Measurements from ENCODE around the gene OCA2. TPM values are rescaled to one million over a fixed set of nuclear protein-coding genes. Genes with fewer than 3 reads are reported as not detected.

Gene OCA2
- total RNA-seq, 4 donors from 2014 or later, result 7.0 to 53.1 (median 20.4) TPM

DNA sequence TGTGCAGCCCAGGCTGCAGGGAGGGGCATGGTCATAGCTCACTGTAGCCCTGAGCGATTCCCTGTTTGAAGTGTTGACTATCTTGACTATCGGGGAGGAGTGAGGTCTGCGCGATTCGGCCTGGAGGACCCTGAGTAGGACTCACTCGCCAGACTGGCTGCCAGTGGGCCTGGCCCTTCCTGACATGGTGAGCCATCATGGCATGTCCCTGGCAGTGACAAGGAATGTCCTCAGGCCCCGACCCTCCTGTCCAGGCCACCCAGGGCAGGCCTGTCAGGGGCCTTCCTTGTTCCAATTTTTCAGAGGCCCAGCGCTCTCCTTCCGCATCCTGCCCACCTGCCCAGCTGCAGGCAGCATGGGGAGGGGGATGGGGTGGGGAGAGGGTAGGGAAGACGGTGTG lies 5.2 kb upstream of the OCA2 start:
- Histone ChIP-seq H3K27ac (no peak overlapping the region), H3K27me3 (peaks cover 34% of the 10 kb centered on the region), H3K4me1 (peaks cover 24% of the 10 kb centered on the region), H3K36me3 (no peaks in the 10 kb centered on the region), H3K9me3 (no peaks in the 10 kb centered on the region), H3K4me3 (no peak overlapping the region)
- 95% methylated on average over 10 of the region's 10 CpGs for WGBS
- TF ChIP-seq EP300 (IDR thresholded peaks at IDR 0.05) (no peak), POLR2AphosphoS5 (IDR thresholded peaks at IDR 0.05) (no peak), POLR2A (IDR thresholded peaks at IDR 0.05) (no peak)
- TF ChIP-seq, protein P1, sequence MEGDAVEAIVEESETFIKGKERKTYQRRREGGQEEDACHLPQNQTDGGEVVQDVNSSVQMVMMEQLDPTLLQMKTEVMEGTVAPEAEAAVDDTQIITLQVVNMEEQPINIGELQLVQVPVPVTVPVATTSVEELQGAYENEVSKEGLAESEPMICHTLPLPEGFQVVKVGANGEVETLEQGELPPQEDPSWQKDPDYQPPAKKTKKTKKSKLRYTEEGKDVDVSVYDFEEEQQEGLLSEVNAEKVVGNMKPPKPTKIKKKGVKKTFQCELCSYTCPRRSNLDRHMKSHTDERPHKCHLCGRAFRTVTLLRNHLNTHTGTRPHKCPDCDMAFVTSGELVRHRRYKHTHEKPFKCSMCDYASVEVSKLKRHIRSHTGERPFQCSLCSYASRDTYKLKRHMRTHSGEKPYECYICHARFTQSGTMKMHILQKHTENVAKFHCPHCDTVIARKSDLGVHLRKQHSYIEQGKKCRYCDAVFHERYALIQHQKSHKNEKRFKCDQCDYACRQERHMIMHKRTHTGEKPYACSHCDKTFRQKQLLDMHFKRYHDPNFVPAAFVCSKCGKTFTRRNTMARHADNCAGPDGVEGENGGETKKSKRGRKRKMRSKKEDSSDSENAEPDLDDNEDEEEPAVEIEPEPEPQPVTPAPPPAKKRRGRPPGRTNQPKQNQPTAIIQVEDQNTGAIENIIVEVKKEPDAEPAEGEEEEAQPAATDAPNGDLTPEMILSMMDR (IDR thresholded peaks at IDR 0.05), result no peak
- DNase-seq (ENCODE audit: low spot score in 2 of 2), result peak in 1 of 2 donors; percentile 55

DNA sequence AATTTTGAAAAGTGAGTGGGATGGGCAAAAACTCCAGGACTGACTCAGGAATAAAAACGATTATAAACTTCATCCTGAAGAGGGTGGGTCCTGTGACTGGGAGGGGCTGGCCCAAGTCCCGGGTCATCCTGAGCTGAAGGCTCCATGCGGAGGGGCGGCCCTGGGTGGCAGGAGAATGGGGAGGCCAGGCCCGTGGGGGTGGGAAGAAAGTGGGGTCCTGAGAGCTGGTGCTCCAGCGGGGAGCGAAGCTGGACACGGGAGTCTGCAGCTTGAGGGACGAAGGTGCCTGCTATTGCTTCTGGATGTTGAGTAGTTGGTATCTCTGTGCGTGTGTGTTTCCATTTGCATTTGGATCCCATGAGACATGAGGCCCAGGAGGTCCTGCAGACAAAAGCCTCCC lies 4.7 kb upstream of the OCA2 start:
- H3K36me3 ChIP-seq, result no peaks in the 10 kb centered on the region
- DNase-seq (ENCODE audit: low spot score in 2 of 2), result peak in 1 of 2 donors; percentile 50
- no peak overlapping the region for H3K27ac ChIP-seq
- H3K4me3 ChIP-seq, result no peak overlapping the region
- H3K9me3 ChIP-seq, result no peaks in the 10 kb centered on the region
- peaks cover 29% of the 10 kb centered on the region for H3K4me1 ChIP-seq
- WGBS, result 84% methylated on average over 10 of the region's 10 CpGs
- TF ChIP-seq, protein P1 (IDR thresholded peaks at IDR 0.05), result no peak
- TF ChIP-seq POLR2AphosphoS5 (IDR thresholded peaks at IDR 0.05), result no peak
- TF ChIP-seq EP300 (IDR thresholded peaks at IDR 0.05), result no peak
- TF ChIP-seq POLR2A (IDR thresholded peaks at IDR 0.05), result no peak
- H3K27me3 ChIP-seq, result peaks cover 39% of the 10 kb centered on the region

DNA sequence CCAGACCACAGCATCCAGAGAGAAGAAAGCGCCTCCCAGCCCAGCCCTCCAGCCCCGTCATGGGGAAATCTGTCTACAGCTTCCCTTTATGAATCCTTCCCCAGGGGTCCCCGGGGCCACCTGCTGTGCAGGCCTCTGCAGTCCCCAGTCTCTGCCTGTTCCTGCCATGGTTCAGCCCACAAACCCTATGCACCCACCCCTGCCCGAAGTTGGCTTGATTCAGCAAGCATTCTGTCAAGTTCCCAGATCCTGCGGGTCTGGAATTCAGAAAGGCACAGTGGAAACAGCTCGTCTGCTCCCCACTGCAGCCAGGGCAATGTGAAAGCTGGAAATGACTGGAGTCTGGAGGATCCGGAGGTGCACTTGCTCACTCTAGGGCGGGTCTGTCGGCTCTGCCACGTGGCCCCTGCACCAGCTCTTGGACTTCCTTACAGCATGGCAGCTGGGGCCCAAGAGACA lies 2.9 kb upstream of the OCA2 start:
- Histone ChIP-seq H3K9me3 (no peaks in the 10 kb centered on the region), H3K36me3 (no peaks in the 10 kb centered on the region), H3K27ac (no peak overlapping the region), H3K27me3 (peaks cover 42% of the 10 kb centered on the region), H3K4me1 (peaks cover 32% of the 10 kb centered on the region), H3K4me3 (no peak overlapping the region)
- TF ChIP-seq EP300 (IDR thresholded peaks at IDR 0.05), result no peak
- TF ChIP-seq POLR2A (IDR thresholded peaks at IDR 0.05), result no peak
- TF ChIP-seq POLR2AphosphoS5 (IDR thresholded peaks at IDR 0.05), result no peak
- TF ChIP-seq, protein P1 (IDR thresholded peaks at IDR 0.05), result no peak
- DNase-seq (ENCODE audit: low spot score in 2 of 2), result peak in 1 of 2 donors; percentile 41
- WGBS, result 76% methylated on average over 9 of the region's 10 CpGs

DNA sequence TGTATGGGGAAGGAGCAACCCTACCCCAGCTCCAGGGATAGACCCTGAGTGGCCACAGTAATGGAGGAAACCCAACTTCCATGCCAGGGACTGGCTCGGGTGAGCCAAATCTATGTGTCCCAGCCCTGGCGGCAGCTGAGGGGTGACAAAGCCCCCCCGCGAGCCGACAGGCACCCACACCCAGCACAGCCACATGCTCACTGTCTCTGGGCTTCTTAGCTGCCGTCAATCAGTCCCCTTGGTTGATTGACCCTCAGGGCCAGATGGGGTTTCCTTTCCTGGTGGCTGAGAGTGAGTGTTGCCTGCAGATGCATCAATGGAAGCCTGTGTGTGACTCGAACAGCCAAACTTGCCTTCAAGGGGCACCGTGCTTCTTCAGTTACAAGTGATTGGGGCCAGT lies 2.1 kb upstream of the OCA2 start:
- 88% methylated on average over 7 of the region's 8 CpGs for WGBS
- peaks cover 39% of the 10 kb centered on the region for H3K27me3 ChIP-seq

DNA sequence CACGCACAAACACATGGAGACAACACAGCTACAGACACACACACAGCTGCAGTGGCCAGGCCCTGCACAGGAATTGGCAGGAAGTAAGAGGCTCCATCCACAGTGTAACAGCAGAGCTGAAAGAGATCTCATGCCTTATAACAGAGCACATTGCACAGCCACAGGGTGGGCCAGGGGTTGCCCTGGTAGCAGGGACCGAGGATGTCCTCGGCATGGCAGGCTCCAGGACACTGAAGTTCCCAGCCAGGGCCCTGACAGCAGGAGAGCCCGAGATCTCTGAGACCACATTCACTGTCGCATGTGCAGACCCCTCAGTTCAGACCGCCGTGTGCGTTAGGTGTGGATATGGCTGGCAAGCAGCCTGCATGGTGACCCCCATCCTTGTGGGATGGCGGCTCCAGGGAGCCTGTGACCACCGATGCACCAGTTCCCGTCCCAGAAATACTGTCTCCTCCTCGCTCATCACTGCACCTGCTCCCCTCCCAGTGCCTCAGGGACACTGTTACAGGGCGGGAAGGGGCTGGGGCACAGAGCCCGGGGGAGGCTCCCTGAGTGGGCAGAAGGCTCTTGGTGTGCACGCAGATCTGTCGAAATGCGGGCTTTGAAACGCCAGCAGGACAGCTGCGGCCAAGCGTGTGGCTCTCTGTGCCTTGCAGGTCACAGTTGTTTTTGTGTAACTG lies 1.5 kb upstream of the OCA2 start:
- WGBS, result 90% methylated on average over 10 of the region's 20 CpGs
- H3K4me1 ChIP-seq, result peaks cover 36% of the 10 kb centered on the region
- peaks cover 41% of the 10 kb centered on the region for H3K27me3 ChIP-seq
- H3K27ac ChIP-seq, result no peak overlapping the region
- TF ChIP-seq POLR2A (IDR thresholded peaks at IDR 0.05) (no peak), EP300 (IDR thresholded peaks at IDR 0.05) (no peak), POLR2AphosphoS5 (IDR thresholded peaks at IDR 0.05) (no peak)
- TF ChIP-seq, protein P1 (IDR thresholded peaks at IDR 0.05), result no peak
- no peaks in the 10 kb centered on the region for H3K36me3 ChIP-seq
- H3K9me3 ChIP-seq, result no peaks in the 10 kb centered on the region
- no peak overlapping the region for H3K4me3 ChIP-seq
- peak; percentile 37 to 74 for DNase-seq (ENCODE audit: low spot score in 2 of 2)

More for the DNA sequence above, 2.1 kb upstream of the OCA2 start:
- Histone ChIP-seq H3K4me1 (peaks cover 32% of the 10 kb centered on the region), H3K36me3 (no peaks in the 10 kb centered on the region), H3K9me3 (no peaks in the 10 kb centered on the region), H3K27ac (no peak overlapping the region), H3K4me3 (no peak overlapping the region)
- peak in 1 of 2 donors; percentile 67 for DNase-seq (ENCODE audit: low spot score in 2 of 2)
- TF ChIP-seq POLR2AphosphoS5 (IDR thresholded peaks at IDR 0.05), result no peak
- no peak for TF ChIP-seq EP300 (IDR thresholded peaks at IDR 0.05)
- TF ChIP-seq, protein P1 (IDR thresholded peaks at IDR 0.05), result no peak
- TF ChIP-seq POLR2A (IDR thresholded peaks at IDR 0.05), result no peak
